Activated naive CD4-positive, alpha-beta T cell treated with anti-CD3 and anti-CD28 coated beads for 36 hours (primary cell): ENCODE data around the gene PLD1. TPM values are rescaled to one million over a fixed set of nuclear protein-coding genes. Genes with fewer than 3 reads are reported as not detected.
"Not testable (repeated sequence)": the region's sequence is repeated elsewhere in the genome, so short reads cannot be mapped to it uniquely, and the experiment has no call there.

Experiments used
- CTCF ChIA-PET: fragments of 350-600 bp; sonication (Branson Sonifier 250); formaldehyde crosslinking; loops from one replicate; lab custom pipeline; 2021; ENCODE audit warnings: antibody characterized with exemption; lab: Charles Lee
- DNase-seq: peaks from one replicate; pipeline ENCODE4 v3.0.0-alpha.2; 2020
- H3K27ac Mint-ChIP-seq: one replicate; pipeline ENCODE4 v1.8.0; 2021; ENCODE audit warnings: mild to moderate bottlenecking, mixed read lengths
- H3K27me3 Mint-ChIP-seq: one replicate; pipeline ENCODE4 v1.8.0; 2021; ENCODE audit warnings: low read depth, mixed read lengths
- H3K36me3 Mint-ChIP-seq: one replicate; pipeline ENCODE4 v1.8.0; 2021; ENCODE audit warnings: low read depth, mixed read lengths
- H3K4me1 Mint-ChIP-seq: one replicate; pipeline ENCODE4 v1.8.0; 2021; ENCODE audit warnings: low read depth, mixed read lengths
- H3K4me3 Mint-ChIP-seq: one replicate; pipeline ENCODE4 v1.8.0; 2021; ENCODE audit warnings: mild to moderate bottlenecking, moderate library complexity, mixed read lengths
- H3K9me3 Mint-ChIP-seq: one replicate; pipeline ENCODE4 v1.8.0; 2021; ENCODE audit warnings: mixed read lengths
- intact Hi-C: fragments of 100-400 bp; cut with micrococcal nuclease; formaldehyde crosslinking; loops from one replicate; pipeline ENCODE4 v1.15.1; 2023
- total RNA-seq, 2 experiments: library from RNA; stranded (reverse); gene quantifications; one replicate each; pipeline ENCODE4 v1.2.3, GENCODE V29; 2021

Gene PLD1
- total RNA-seq, 2 experiments from 2014 or later: 0.25 TPM; not detected in 1

GRCh38 chr3:171824824-171825221 is 14.5 kb upstream of the PLD1 start:
- Mint-ChIP-seq H3K36me3 (no peaks in the 10 kb centered on the region), H3K9me3 (no peaks in the 10 kb centered on the region), H3K4me1 (peaks cover 14% of the 10 kb centered on the region), H3K4me3 (no peak overlapping the region), H3K27me3 (peaks cover 12% of the 10 kb centered on the region), H3K27ac (no peak overlapping the region)
- CTCF ChIA-PET: no interaction called here
- intact Hi-C loops: no loop called here
- no peak for DNase-seq

DNA sequence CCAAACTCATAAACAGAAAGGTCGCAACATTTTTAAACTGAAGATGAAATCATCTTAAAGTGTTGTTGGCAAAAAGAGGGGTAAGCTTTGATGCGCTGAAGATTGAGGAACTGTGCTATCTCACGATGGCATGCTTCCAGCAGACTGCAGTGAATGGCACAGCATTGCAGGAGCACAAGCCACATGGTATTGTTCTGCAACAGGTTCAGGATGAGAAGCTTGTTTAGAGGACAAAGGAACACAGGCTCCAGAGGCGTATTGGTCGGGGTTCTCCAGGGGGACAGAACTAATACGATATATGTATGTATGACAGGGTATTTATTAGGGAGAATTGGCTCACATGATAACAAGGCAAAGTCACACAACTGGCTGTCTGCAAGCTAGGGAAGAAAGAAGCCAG is 13.8 kb upstream of the PLD1 start:
- no peak overlapping the region for H3K4me3 Mint-ChIP-seq
- H3K27ac Mint-ChIP-seq: no peak overlapping the region
- H3K36me3 Mint-ChIP-seq: no peaks in the 10 kb centered on the region
- peaks cover 12% of the 10 kb centered on the region for H3K27me3 Mint-ChIP-seq
- intact Hi-C loops: no loop called here
- no peak for DNase-seq
- peaks cover 14% of the 10 kb centered on the region for H3K4me1 Mint-ChIP-seq
- no peaks in the 10 kb centered on the region for H3K9me3 Mint-ChIP-seq
- CTCF ChIA-PET: no interaction called here

DNA sequence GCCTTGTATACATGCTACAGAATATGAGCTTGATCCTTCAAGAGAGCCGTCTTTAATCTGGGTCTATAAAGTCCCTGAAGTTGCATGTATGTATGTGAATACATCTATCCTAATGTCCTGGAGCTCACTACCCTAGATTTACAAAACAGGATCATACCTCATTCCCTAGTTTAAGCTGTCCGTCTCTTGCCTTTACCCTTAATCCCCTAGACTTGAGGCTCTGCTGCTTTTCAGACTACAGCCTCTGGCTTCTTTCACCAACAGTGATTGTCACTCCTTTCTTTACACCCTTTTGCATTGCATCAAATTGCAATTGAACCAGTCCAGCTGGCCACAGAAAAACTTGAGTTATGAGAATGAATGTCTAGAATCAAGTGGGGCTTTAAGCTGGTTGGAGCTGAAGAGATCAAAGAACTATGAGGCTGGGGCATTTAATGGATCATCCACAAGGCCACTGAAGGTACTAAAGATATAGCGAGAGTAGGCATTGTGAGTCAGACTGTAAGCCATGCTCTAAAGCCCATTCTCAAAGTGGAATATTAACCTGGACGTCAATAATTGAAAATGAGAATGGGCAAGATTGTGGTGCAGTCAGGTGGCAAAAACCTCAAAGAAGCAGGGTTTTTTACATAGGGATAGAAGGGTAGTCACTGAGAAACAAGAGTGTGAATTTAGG is 12.3 kb upstream of the PLD1 start:
- peaks cover 14% of the 10 kb centered on the region for H3K4me1 Mint-ChIP-seq
- intact Hi-C loops: no loop called here
- CTCF ChIA-PET: interaction anchor here (0.9 kb wide), 1 partner anchor 9 kb away, joined by 3 read pairs; no protein-coding TSS in a partner anchor
- no peak overlapping the region for H3K27ac Mint-ChIP-seq
- H3K36me3 Mint-ChIP-seq: no peaks in the 10 kb centered on the region
- DNase-seq: no peak
- H3K4me3 Mint-ChIP-seq: no peak overlapping the region
- peaks cover 10% of the 10 kb centered on the region for H3K27me3 Mint-ChIP-seq
- no peaks in the 10 kb centered on the region for H3K9me3 Mint-ChIP-seq

DNA sequence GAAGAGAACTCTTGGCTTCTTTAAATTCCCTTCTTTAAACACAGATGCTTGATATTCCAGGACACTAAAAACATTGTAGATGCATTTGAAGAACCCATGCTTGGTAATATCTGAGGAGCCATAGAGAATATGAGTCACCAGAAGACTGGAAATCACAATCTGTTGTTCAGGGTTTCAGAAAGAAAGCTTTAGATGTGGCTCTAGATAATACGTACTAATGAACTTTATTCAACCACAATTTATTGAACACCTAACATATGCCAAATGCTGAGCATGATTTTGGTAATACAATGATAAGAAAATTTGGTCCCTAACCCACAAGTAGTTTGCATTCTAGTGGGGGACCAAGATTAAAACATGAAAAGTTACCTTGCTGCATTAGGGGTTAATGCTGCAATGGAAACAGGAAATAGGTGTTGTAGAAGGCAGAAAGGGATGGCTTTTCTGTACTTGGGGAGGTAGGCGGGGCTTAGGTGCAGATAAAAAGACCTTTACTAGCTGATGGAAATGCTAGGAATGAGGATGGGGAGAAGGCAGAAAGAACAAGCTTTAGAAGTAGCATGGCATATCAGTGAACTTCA is 11.6 kb upstream of the PLD1 start:
- Mint-ChIP-seq H3K27me3 (peaks cover 6% of the 10 kb centered on the region), H3K27ac (no peak overlapping the region), H3K36me3 (no peaks in the 10 kb centered on the region), H3K9me3 (no peaks in the 10 kb centered on the region), H3K4me1 (peaks cover 14% of the 10 kb centered on the region), H3K4me3 (no peak overlapping the region)
- no peak for DNase-seq
- CTCF ChIA-PET: interaction anchor here (0.9 kb wide), 1 partner anchor 10 kb away, joined by 3 read pairs; no protein-coding TSS in a partner anchor
- intact Hi-C loops: no loop called here

GRCh38 chr3:171821044-171821443 is 10.8 kb upstream of the PLD1 start:
- H3K4me3 Mint-ChIP-seq: no peak overlapping the region
- intact Hi-C loops: no loop called here
- H3K36me3 Mint-ChIP-seq: no peaks in the 10 kb centered on the region
- CTCF ChIA-PET: no interaction called here
- H3K27ac Mint-ChIP-seq: no peak overlapping the region
- DNase-seq: no peak
- H3K27me3 Mint-ChIP-seq: peaks cover 7% of the 10 kb centered on the region
- no peaks in the 10 kb centered on the region for H3K9me3 Mint-ChIP-seq
- H3K4me1 Mint-ChIP-seq: peaks cover 14% of the 10 kb centered on the region

DNA sequence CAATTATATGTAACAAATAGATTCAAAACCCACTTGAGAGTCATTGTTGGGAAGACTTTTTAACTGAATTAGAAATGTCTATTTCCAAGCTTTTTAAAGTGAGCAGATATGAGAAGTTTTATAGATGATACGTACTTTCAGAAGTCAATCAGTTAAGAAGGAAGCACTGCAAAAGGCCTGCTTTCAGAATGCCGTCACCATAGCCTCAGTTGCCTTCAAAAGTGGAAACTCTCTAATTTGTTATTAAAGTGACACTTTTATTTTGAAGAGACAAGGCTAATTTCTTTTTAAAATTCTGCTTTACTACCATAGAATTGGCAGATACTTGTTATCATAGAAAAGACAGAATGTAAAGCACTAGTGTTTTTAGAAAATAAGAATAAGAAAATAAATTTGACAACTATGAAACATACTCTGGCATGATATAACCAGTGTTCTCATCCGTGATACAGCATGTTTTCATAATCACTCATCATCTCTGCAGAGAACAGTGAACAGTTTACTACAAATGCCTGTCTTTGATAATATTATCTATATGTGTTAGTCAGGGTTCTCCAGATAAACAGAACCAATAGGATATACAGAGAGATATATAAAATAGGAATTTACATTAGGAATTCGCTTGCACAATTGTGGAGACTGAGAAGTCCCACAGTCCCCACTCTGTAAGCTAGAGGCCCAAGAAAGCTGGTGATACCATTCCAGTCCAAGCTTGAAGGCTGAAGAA is 7.0 kb upstream of the PLD1 start:
- no peaks in the 10 kb centered on the region for H3K9me3 Mint-ChIP-seq
- H3K27ac Mint-ChIP-seq: no peak overlapping the region
- no peak overlapping the region for H3K4me3 Mint-ChIP-seq
- no peaks in the 10 kb centered on the region for H3K36me3 Mint-ChIP-seq
- CTCF ChIA-PET: interaction anchor here (0.6 to 0.8 kb wide), 3 partner anchors 22 to 767 kb away, joined by 3 read pairs; no protein-coding TSS in a partner anchor
- peaks cover 13% of the 10 kb centered on the region for H3K27me3 Mint-ChIP-seq
- DNase-seq: no peak
- intact Hi-C loops: no loop called here
- peaks cover 17% of the 10 kb centered on the region for H3K4me1 Mint-ChIP-seq

GRCh38 chr3:171815973-171816595 is 5.8 kb upstream of the PLD1 start:
- peaks cover 8% of the 10 kb centered on the region for H3K4me1 Mint-ChIP-seq
- no peak overlapping the region for H3K27ac Mint-ChIP-seq
- H3K9me3 Mint-ChIP-seq: no peaks in the 10 kb centered on the region
- peaks cover 19% of the 10 kb centered on the region for H3K27me3 Mint-ChIP-seq
- intact Hi-C loops: no loop called here
- no peak for DNase-seq
- CTCF ChIA-PET: no interaction called here
- H3K4me3 Mint-ChIP-seq: no peak overlapping the region
- no peaks in the 10 kb centered on the region for H3K36me3 Mint-ChIP-seq

DNA sequence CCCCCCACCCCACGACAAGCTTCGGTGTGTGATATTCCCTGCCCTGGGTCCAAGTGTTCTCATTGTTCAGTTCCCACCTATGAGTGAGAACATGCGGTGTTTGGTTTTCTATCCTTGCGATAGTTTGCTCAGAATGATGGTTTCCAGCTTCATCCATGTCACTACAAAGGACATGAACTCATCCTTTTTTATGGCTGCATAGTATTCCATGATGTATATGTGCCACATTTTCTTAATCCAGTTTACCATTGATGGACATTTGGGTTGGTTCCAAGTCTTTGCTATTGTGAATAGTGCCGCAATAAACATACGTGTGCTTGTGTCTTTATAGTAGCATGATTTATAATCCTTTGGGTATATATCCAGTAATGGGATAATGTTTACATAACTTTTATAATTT is 4.4 kb upstream of the PLD1 start:
- not testable (repeated sequence) for H3K27ac Mint-ChIP-seq, DNase-seq, H3K4me1 Mint-ChIP-seq, H3K9me3 Mint-ChIP-seq, H3K36me3 Mint-ChIP-seq, H3K4me3 Mint-ChIP-seq
- H3K27me3 Mint-ChIP-seq: peaks cover 29% of the 10 kb centered on the region
- CTCF ChIA-PET: interaction anchor here (0.6 kb wide), 1 partner anchor 882 kb away, joined by 4 read pairs; no protein-coding TSS in a partner anchor
- intact Hi-C loops: loop anchor here (5.0 kb wide), 1 partner anchor 223 kb away; the partner anchor contains the start of gene FNDC3B

- Mint-ChIP-seq H3K27ac (no peak overlapping the region), H3K4me1 (peaks cover 14% of the 10 kb centered on the region), H3K9me3 (no peaks in the 10 kb centered on the region), H3K4me3 (no peak overlapping the region), H3K36me3 (no peaks in the 10 kb centered on the region), H3K27me3 (peaks cover 36% of the 10 kb centered on the region)
- peak; percentile 19 for DNase-seq
- CTCF ChIA-PET: interaction anchor here (0.7 kb wide), 1 partner anchor 22 kb away, joined by 3 read pairs; no protein-coding TSS in a partner anchor
- intact Hi-C loops: loop anchor here (5.0 kb wide), 1 partner anchor 223 kb away; the partner anchor contains the start of gene FNDC3B
Measured at GRCh38 chr3:171813897-171814460, 3.7 kb upstream of the PLD1 start.

- Mint-ChIP-seq H3K36me3 (no peaks in the 10 kb centered on the region), H3K9me3 (no peaks in the 10 kb centered on the region), H3K4me1 (peaks cover 14% of the 10 kb centered on the region), H3K4me3 (no peak overlapping the region), H3K27ac (no peak overlapping the region), H3K27me3 (peaks cover 36% of the 10 kb centered on the region)
- no peak for DNase-seq
- intact Hi-C loops: loop anchor here (5.0 kb wide), 1 partner anchor 224 kb away; the partner anchor contains the start of gene FNDC3B
- CTCF ChIA-PET: no interaction called here
Measured at GRCh38 chr3:171813278-171813896, 3.1 kb upstream of the PLD1 start.

DNA sequence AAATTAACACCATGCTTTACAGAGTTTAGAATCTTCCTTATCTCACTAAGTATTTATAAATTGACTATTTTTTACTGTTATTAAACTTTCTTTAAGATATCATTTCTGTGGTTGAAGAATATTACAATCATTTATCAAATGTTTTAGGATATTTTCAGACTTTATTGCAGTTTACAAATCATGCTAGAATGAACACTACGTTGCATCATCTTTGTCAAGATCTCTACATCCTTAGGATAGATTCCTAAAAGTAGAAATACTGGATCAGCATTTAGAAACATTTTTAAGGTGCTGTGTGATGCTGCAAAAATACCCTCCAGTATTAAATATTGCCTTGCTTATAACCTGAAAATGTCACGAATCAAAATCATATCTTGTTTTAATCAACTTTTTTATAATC is 2.5 kb upstream of the PLD1 start:
- Mint-ChIP-seq H3K27me3 (peaks cover 37% of the 10 kb centered on the region), H3K27ac (no peak overlapping the region), H3K36me3 (no peaks in the 10 kb centered on the region), H3K4me3 (no peak overlapping the region), H3K9me3 (no peaks in the 10 kb centered on the region), H3K4me1 (peaks cover 14% of the 10 kb centered on the region)
- CTCF ChIA-PET: interaction anchor here (0.6 to 0.9 kb wide), 2 partner anchors 40 to 52 kb away, joined by 4 to 5 read pairs; no protein-coding TSS in a partner anchor
- DNase-seq: no peak
- intact Hi-C loops: loop anchor here (5.0 kb wide), 1 partner anchor 224 kb away; the partner anchor contains the start of gene FNDC3B
